Measurements from ENCODE around the gene PTPRN2. TPM values are rescaled to one million over a fixed set of nuclear protein-coding genes. Genes with fewer than 3 reads are reported as not detected.

Gene PTPRN2
- total RNA-seq, 1 experiment from 2014 or later = 2.1 TPM

DNA sequence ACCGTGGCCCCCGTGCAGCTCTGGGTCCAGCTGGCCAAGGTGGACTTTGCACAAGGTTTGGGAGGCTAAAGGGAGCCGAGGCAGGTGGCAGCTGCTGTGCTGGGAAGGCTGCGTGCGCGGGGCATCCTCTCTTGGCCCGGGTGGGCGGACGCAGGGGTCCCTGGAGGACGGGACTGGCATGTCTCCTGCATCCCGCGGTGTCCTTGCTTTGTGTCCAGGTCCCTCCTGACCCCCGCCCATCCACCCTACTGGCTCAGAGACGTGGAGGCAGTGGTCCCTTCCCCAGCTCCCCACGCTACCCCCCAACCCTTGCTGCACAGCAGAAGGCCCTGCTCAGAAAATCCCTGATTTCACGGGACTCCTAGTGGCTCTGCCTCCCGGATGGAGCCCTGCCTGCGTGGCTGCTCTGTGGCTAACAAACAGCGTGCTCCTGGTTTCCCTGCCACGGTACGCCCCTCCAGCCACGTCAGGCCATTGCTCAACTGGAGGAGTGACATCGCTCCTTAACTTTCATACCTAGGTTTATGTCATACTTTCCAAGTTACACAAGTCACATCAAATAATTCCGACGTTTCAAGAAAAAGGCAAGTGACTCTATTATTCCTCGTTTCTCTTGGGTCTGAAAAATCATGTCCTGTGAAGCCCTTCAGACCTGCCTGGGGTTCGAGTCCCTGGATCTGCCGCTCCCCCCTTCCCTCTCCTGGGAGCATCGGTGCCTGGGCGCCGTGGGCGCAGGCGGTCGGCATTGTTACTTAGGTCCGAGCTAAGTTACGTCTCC is 829.0 kb downstream of the PTPRN2 start:
- Histone ChIP-seq H3K4me3 (replicated peaks in 1 of 2; ENCODE audit: low read depth in 1 of 2, low read length in 2 of 2) (no peak overlapping the region), H3K4me2 (ENCODE audit: low read length) (no peak overlapping the region), H3K27me3 (ENCODE audit: insufficient read depth, low read length) (no peaks in the 10 kb centered on the region), H2AFZ (ENCODE audit: low read depth, low read length, poor library complexity, severe bottlenecking) (no peak overlapping the region), H4K20me1 (ENCODE audit: insufficient read depth) (no peaks in the 10 kb centered on the region), H3K9ac (ENCODE audit: low read length) (no peak overlapping the region), H3K9me2 (ENCODE audit: insufficient read depth) (no peaks in the 10 kb centered on the region), H3K36me3 (ENCODE audit: control insufficient read depth in 1 of 2, insufficient read depth in 2 of 2, low read length in 2 of 2) (no peaks in the 10 kb centered on the region), H3K4me1 (ENCODE audit: control insufficient read depth in 1 of 2, insufficient read depth in 2 of 2, low read length in 2 of 2) (no peaks in the 10 kb centered on the region), H3K9me3 (ENCODE audit: control insufficient read depth in 1 of 2, insufficient read depth in 1 of 2, low read depth in 1 of 2, low read length in 2 of 2) (no peaks in the 10 kb centered on the region), H3K79me2 (ENCODE audit: insufficient read depth, low read length) (no peaks in the 10 kb centered on the region), H3K27ac (ENCODE audit: low read depth, low read length) (no peak overlapping the region)
- ATAC-seq (no peak), DNase-seq (ENCODE audit: low read depth, low spot score) (no peak)
- ChIA-PET RAD21 (ENCODE audit: low non-redundant PET in 1 of 2, low total read pairs in 2 of 2, uncharacterized antibody in 2 of 2, unreplicated experiment in 2 of 2) (no interaction called here), CTCF (no interaction called here), POLR2A (no interaction called here)
- no TSS peak for BruUV-seq (replicated peaks)
- TF ChIP-seq ELF1 (IDR thresholded peaks at IDR 0.05; ENCODE audit: borderline replicate concordance, low read depth) = no peak
- TF ChIP-seq EZH2 (IDR thresholded peaks at IDR 0.05) = no peak
- TF ChIP-seq SP1 (IDR thresholded peaks at IDR 0.05; ENCODE audit: low read depth) = no peak
- TF ChIP-seq, protein P1, sequence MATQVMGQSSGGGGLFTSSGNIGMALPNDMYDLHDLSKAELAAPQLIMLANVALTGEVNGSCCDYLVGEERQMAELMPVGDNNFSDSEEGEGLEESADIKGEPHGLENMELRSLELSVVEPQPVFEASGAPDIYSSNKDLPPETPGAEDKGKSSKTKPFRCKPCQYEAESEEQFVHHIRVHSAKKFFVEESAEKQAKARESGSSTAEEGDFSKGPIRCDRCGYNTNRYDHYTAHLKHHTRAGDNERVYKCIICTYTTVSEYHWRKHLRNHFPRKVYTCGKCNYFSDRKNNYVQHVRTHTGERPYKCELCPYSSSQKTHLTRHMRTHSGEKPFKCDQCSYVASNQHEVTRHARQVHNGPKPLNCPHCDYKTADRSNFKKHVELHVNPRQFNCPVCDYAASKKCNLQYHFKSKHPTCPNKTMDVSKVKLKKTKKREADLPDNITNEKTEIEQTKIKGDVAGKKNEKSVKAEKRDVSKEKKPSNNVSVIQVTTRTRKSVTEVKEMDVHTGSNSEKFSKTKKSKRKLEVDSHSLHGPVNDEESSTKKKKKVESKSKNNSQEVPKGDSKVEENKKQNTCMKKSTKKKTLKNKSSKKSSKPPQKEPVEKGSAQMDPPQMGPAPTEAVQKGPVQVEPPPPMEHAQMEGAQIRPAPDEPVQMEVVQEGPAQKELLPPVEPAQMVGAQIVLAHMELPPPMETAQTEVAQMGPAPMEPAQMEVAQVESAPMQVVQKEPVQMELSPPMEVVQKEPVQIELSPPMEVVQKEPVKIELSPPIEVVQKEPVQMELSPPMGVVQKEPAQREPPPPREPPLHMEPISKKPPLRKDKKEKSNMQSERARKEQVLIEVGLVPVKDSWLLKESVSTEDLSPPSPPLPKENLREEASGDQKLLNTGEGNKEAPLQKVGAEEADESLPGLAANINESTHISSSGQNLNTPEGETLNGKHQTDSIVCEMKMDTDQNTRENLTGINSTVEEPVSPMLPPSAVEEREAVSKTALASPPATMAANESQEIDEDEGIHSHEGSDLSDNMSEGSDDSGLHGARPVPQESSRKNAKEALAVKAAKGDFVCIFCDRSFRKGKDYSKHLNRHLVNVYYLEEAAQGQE (IDR thresholded peaks at IDR 0.05; ENCODE audit: low read depth) = no peak
- TF ChIP-seq SIN3A (IDR thresholded peaks at IDR 0.05; ENCODE audit: low read depth) = no peak
- TF ChIP-seq, protein P2, sequence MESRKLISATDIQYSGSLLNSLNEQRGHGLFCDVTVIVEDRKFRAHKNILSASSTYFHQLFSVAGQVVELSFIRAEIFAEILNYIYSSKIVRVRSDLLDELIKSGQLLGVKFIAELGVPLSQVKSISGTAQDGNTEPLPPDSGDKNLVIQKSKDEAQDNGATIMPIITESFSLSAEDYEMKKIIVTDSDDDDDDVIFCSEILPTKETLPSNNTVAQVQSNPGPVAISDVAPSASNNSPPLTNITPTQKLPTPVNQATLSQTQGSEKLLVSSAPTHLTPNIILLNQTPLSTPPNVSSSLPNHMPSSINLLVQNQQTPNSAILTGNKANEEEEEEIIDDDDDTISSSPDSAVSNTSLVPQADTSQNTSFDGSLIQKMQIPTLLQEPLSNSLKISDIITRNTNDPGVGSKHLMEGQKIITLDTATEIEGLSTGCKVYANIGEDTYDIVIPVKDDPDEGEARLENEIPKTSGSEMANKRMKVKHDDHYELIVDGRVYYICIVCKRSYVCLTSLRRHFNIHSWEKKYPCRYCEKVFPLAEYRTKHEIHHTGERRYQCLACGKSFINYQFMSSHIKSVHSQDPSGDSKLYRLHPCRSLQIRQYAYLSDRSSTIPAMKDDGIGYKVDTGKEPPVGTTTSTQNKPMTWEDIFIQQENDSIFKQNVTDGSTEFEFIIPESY (IDR thresholded peaks at IDR 0.05; ENCODE audit: extremely low read depth, insufficient replicate concordance, low read length) = no peak
- TF ChIP-seq, protein P3, sequence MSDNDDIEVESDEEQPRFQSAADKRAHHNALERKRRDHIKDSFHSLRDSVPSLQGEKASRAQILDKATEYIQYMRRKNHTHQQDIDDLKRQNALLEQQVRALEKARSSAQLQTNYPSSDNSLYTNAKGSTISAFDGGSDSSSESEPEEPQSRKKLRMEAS (IDR thresholded peaks at IDR 0.05) = no peak
- TF ChIP-seq POLR2A (IDR thresholded peaks at IDR 0.05; ENCODE audit: borderline replicate concordance, extremely low read depth, insufficient read depth, insufficient read length) = no peak
- no peak for TF ChIP-seq POLR2AphosphoS5 (IDR thresholded peaks at IDR 0.05; ENCODE audit: low read depth, low read length)
- TF ChIP-seq, protein P4, sequence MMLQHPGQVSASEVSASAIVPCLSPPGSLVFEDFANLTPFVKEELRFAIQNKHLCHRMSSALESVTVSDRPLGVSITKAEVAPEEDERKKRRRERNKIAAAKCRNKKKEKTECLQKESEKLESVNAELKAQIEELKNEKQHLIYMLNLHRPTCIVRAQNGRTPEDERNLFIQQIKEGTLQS (IDR thresholded peaks at IDR 0.05) = no peak
- TF ChIP-seq CBX3 (IDR thresholded peaks at IDR 0.05; ENCODE audit: low read depth) = no peak
- no peak for TF ChIP-seq SRF (IDR thresholded peaks at IDR 0.05; ENCODE audit: low read depth)
- no peak for TF ChIP-seq ZFX (IDR thresholded peaks at IDR 0.05)
- TF ChIP-seq TCF7L2 (IDR thresholded peaks at IDR 0.05; ENCODE audit: borderline replicate concordance, extremely low read depth, insufficient read depth, insufficient read length) = no peak
- TF ChIP-seq, protein P5, sequence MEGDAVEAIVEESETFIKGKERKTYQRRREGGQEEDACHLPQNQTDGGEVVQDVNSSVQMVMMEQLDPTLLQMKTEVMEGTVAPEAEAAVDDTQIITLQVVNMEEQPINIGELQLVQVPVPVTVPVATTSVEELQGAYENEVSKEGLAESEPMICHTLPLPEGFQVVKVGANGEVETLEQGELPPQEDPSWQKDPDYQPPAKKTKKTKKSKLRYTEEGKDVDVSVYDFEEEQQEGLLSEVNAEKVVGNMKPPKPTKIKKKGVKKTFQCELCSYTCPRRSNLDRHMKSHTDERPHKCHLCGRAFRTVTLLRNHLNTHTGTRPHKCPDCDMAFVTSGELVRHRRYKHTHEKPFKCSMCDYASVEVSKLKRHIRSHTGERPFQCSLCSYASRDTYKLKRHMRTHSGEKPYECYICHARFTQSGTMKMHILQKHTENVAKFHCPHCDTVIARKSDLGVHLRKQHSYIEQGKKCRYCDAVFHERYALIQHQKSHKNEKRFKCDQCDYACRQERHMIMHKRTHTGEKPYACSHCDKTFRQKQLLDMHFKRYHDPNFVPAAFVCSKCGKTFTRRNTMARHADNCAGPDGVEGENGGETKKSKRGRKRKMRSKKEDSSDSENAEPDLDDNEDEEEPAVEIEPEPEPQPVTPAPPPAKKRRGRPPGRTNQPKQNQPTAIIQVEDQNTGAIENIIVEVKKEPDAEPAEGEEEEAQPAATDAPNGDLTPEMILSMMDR (IDR thresholded peaks at IDR 0.05 in 2 of 3, conservative IDR thresholded peaks at IDR 0.05 in 1 of 3; ENCODE audit: borderline replicate concordance in 1 of 3, insufficient read depth in 1 of 3, low read depth in 2 of 3, low read length in 2 of 3) = no peak
- no peak for TF ChIP-seq FOSL1 (IDR thresholded peaks at IDR 0.05; ENCODE audit: low read depth)
- intact Hi-C loops (cut with micrococcal nuclease) = no loop called here
